Vagina (tissue), 2 donors: ENCODE data around the gene XRN1. TPM values are rescaled to one million over a fixed set of nuclear protein-coding genes. Genes with fewer than 3 reads are reported as not detected.

Source experiments
- DNase-seq, 2 donors: peaks; one replicate each; pipeline ENCODE4 v3.0.0-alpha.2; 2017; ENCODE audit errors: extremely low spot score in 2 of 2
- H3K27ac ChIP-seq: fragments of 200-600 bp; sonication (generic); one replicate; pipeline ENCODE4 v1.5.1; 2019
- H3K27me3 ChIP-seq: fragments of 200-600 bp; sonication (generic); one replicate; pipeline ENCODE4 v1.5.1; 2019
- H3K36me3 ChIP-seq, 2 donors: fragments of 200-600 bp; sonication (generic); one replicate each; pipeline ENCODE4 v1.5.1; 2017 to 2019
- H3K4me1 ChIP-seq: fragments of 200-600 bp; sonication (generic); one replicate; pipeline ENCODE4 v1.5.1; 2019
- H3K4me3 ChIP-seq, 2 donors: fragments of 200-600 bp; sonication (generic); 1 replicate in 1 of 2; 2 replicates in 1 of 2; pipeline ENCODE4 v1.5.1; 2016 to 2019
- H3K9me3 ChIP-seq: fragments of 200-600 bp; sonication (generic); one replicate; pipeline ENCODE4 v1.5.1; 2019
- POLR2A ChIP-seq, 2 donors: fragments of 450-650 bp; IDR thresholded peaks; one replicate each; pipeline ENCODE4 v1.6.1; 2017; ENCODE audit warnings: antibody characterized with exemption in 2 of 2, mild to moderate bottlenecking in 2 of 2, moderate library complexity in 2 of 2
- POLR2AphosphoS5 ChIP-seq, 2 donors: sonication (generic); formaldehyde crosslinking; IDR thresholded peaks; one replicate each; pipeline ENCODE4 v1.9.0; 2017; ENCODE audit warnings: antibody characterized with exemption in 2 of 2, mild to moderate bottlenecking in 2 of 2, low read depth in 1 of 2; ENCODE audit not compliant: insufficient read depth in 1 of 2
- intact Hi-C: fragments of 100-400 bp; cut with DNase I; formaldehyde crosslinking; loops from one replicate; pipeline ENCODE4 v1.15.1; 2023
- total RNA-seq: library from RNA; depleted of rRNA; stranded (reverse); fragments of >200 nt; gene quantifications from one replicate; pipeline ENCODE4 v1.2.3, GENCODE V29; 2016
- TF ChIP-seq, protein P1 (sequence below), 3 experiments: fragments of 450-650 bp in 2 of 3; fragments of 200-600 bp in 1 of 3; sonication (generic) in 1 of 3; IDR thresholded peaks; one replicate each; pipeline ENCODE4 v1.5.1; 2017 to 2019; ENCODE audit warnings: antibody characterized with exemption in 3 of 3, mild to moderate bottlenecking in 2 of 3, moderate library complexity in 2 of 3

Gene XRN1
- total RNA-seq, 1 donor from 2014 or later = 45.7 TPM

DNA sequence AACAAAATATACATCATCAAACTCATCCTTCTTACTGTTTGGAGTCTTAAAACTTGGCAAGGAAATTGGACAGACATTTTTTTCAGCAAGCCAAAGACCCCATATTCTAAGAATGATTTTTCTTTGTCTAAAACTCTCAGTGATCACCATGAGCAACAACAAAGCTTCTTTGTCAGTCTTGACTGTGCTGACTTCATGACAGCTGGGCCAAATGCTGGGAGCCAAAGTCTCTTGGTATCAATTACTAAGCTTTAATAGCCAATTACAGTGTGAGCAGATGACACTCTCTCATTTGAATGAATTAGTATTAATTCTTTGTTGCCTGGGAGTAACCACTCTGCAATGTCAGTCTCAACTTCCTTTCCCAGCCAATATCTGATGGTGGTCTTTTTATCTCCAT, 174.3 kb downstream of the XRN1 start:
- no peaks in the 10 kb centered on the region for H3K9me3 ChIP-seq
- TF ChIP-seq POLR2A (IDR thresholded peaks at IDR 0.05) (no peak), POLR2AphosphoS5 (IDR thresholded peaks at IDR 0.05; ENCODE audit: insufficient read depth in 1 of 2, low read depth in 1 of 2) (no peak)
- TF ChIP-seq, protein P1, sequence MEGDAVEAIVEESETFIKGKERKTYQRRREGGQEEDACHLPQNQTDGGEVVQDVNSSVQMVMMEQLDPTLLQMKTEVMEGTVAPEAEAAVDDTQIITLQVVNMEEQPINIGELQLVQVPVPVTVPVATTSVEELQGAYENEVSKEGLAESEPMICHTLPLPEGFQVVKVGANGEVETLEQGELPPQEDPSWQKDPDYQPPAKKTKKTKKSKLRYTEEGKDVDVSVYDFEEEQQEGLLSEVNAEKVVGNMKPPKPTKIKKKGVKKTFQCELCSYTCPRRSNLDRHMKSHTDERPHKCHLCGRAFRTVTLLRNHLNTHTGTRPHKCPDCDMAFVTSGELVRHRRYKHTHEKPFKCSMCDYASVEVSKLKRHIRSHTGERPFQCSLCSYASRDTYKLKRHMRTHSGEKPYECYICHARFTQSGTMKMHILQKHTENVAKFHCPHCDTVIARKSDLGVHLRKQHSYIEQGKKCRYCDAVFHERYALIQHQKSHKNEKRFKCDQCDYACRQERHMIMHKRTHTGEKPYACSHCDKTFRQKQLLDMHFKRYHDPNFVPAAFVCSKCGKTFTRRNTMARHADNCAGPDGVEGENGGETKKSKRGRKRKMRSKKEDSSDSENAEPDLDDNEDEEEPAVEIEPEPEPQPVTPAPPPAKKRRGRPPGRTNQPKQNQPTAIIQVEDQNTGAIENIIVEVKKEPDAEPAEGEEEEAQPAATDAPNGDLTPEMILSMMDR (IDR thresholded peaks at IDR 0.05) = no peak
- no peak for DNase-seq
- intact Hi-C loops = no loop called here
- no peak overlapping the region for H3K4me3 ChIP-seq
- H3K27me3 ChIP-seq = no peaks in the 10 kb centered on the region
- no peak overlapping the region for H3K27ac ChIP-seq
- H3K4me1 ChIP-seq = no peaks in the 10 kb centered on the region
- H3K36me3 ChIP-seq = no peaks in the 10 kb centered on the region

- intact Hi-C loops = no loop called here
- Histone ChIP-seq H3K4me3 (no peak overlapping the region), H3K36me3 (no peaks in the 10 kb centered on the region), H3K27me3 (no peaks in the 10 kb centered on the region), H3K27ac (no peak overlapping the region), H3K9me3 (no peaks in the 10 kb centered on the region), H3K4me1 (no peaks in the 10 kb centered on the region)
- no peak for DNase-seq
- TF ChIP-seq, protein P1 (IDR thresholded peaks at IDR 0.05) = no peak
- TF ChIP-seq POLR2A (IDR thresholded peaks at IDR 0.05) (no peak), POLR2AphosphoS5 (IDR thresholded peaks at IDR 0.05; ENCODE audit: insufficient read depth in 1 of 2, low read depth in 1 of 2) (no peak)
Measured at GRCh38 chr3:142272200-142272891, 175.5 kb downstream of the XRN1 start.

- Histone ChIP-seq H3K4me1 (no peaks in the 10 kb centered on the region), H3K9me3 (no peaks in the 10 kb centered on the region), H3K27ac (no peak overlapping the region), H3K4me3 (no peak overlapping the region), H3K27me3 (no peaks in the 10 kb centered on the region), H3K36me3 (no peaks in the 10 kb centered on the region)
- intact Hi-C loops = no loop called here
- TF ChIP-seq, protein P1 (IDR thresholded peaks at IDR 0.05) = no peak
- TF ChIP-seq POLR2A (IDR thresholded peaks at IDR 0.05) = no peak
- TF ChIP-seq POLR2AphosphoS5 (IDR thresholded peaks at IDR 0.05; ENCODE audit: insufficient read depth in 1 of 2, low read depth in 1 of 2) = no peak
- no peak for DNase-seq
Measured at GRCh38 chr3:142270407-142270806, 177.4 kb downstream of the XRN1 start.

- intact Hi-C loops = no loop called here
- TF ChIP-seq, protein P1 (IDR thresholded peaks at IDR 0.05) = no peak
- TF ChIP-seq POLR2A (IDR thresholded peaks at IDR 0.05) = no peak
- TF ChIP-seq POLR2AphosphoS5 (IDR thresholded peaks at IDR 0.05; ENCODE audit: insufficient read depth in 1 of 2, low read depth in 1 of 2) = no peak
Measured at GRCh38 chr3:142269767-142270166, 178.1 kb downstream of the XRN1 start.

GRCh38 chr3:142268426-142268825, 179.4 kb downstream of the XRN1 start:
- Histone ChIP-seq H3K36me3 (no peaks in the 10 kb centered on the region), H3K4me1 (no peaks in the 10 kb centered on the region), H3K27me3 (no peaks in the 10 kb centered on the region), H3K4me3 (no peak overlapping the region), H3K27ac (no peak overlapping the region), H3K9me3 (no peaks in the 10 kb centered on the region)
- DNase-seq = no peak
- TF ChIP-seq POLR2AphosphoS5 (IDR thresholded peaks at IDR 0.05; ENCODE audit: insufficient read depth in 1 of 2, low read depth in 1 of 2) = no peak
- TF ChIP-seq POLR2A (IDR thresholded peaks at IDR 0.05) = no peak
- TF ChIP-seq, protein P1 (IDR thresholded peaks at IDR 0.05) = no peak
- intact Hi-C loops = no loop called here

More at GRCh38 chr3:142269767-142270166, 178.1 kb downstream of the XRN1 start:
- Histone ChIP-seq H3K4me3 (no peak overlapping the region), H3K27ac (no peak overlapping the region), H3K36me3 (no peaks in the 10 kb centered on the region), H3K9me3 (no peaks in the 10 kb centered on the region), H3K4me1 (no peaks in the 10 kb centered on the region), H3K27me3 (no peaks in the 10 kb centered on the region)
- no peak for DNase-seq
